Bronchial epithelial cell (primary cell): ENCODE results near the gene TSC22D2. TPM values are rescaled to one million over a fixed set of nuclear protein-coding genes. Genes with fewer than 3 reads are reported as not detected.

Experiments
- DNase-seq: peaks from one replicate; pipeline ENCODE4 v3.0.0-alpha.2; 2010; ENCODE audit warnings: low read depth
- FAIRE-seq: peaks from 2 replicates; lab custom pipeline; 2011; peaks lifted over from hg19 to GRCh38; lab: Jason Lieb, UNC
- H3K27me3 ChIP-seq: 2 replicates; pipeline ENCODE4 v1.5.1; 2011; ENCODE audit warnings: low read length; ENCODE audit not compliant: control insufficient read depth, insufficient read depth
- H3K36me3 ChIP-seq: 2 replicates; pipeline ENCODE4 v1.5.1; 2011; ENCODE audit warnings: low read length; ENCODE audit not compliant: control insufficient read depth, insufficient read depth
- H3K4me3 ChIP-seq: 2 replicates; pipeline ENCODE4 v1.5.1; 2011; ENCODE audit warnings: mild to moderate bottlenecking, low read depth, low read length, control low read depth
- total RNA-seq: library from RNA; depleted of rRNA; stranded (reverse); fragments of >200 nt; gene quantifications from 2 replicates; pipeline ENCODE4 v1.2.1, GENCODE V29; 2014
- TF ChIP-seq, protein P1 (sequence below): IDR thresholded peaks from 2 replicates; pipeline ENCODE4 v1.5.1; 2011; ENCODE audit warnings: mild to moderate bottlenecking, moderate library complexity, low read length, control low read depth, inconsistent platforms; ENCODE audit not compliant: insufficient read depth, severe bottlenecking

TSC22D2 gene
- total RNA-seq, 1 donor from 2014 or later, result 5.0 TPM

DNA sequence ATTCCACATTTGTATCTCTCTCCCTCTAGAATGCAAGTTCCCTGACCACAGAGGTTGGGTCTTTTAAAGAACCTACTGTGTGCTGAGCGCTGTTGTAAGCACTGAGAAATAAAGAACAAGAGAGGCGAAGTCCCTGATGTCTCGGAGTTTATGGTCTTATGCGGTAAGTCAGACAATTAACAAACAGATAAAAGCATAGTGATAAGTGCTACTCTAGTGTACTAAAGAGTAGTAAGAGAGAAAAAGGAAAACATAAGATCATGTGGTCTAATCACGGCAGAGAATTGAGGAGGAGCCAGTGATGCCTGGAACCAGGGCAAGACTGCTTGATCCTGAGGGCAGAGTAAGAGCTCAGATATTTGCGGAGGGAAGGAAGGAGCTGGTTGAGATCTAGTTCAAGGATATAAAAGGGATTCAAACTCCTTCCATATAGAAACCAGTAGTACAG, 29.8 kb upstream of the TSC22D2 start:
- TF ChIP-seq, protein P1, sequence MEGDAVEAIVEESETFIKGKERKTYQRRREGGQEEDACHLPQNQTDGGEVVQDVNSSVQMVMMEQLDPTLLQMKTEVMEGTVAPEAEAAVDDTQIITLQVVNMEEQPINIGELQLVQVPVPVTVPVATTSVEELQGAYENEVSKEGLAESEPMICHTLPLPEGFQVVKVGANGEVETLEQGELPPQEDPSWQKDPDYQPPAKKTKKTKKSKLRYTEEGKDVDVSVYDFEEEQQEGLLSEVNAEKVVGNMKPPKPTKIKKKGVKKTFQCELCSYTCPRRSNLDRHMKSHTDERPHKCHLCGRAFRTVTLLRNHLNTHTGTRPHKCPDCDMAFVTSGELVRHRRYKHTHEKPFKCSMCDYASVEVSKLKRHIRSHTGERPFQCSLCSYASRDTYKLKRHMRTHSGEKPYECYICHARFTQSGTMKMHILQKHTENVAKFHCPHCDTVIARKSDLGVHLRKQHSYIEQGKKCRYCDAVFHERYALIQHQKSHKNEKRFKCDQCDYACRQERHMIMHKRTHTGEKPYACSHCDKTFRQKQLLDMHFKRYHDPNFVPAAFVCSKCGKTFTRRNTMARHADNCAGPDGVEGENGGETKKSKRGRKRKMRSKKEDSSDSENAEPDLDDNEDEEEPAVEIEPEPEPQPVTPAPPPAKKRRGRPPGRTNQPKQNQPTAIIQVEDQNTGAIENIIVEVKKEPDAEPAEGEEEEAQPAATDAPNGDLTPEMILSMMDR, result no peak
- no peak for FAIRE-seq
- Histone ChIP-seq H3K36me3 (no peaks in the 10 kb centered on the region), H3K27me3 (no peaks in the 10 kb centered on the region), H3K4me3 (no peak overlapping the region)
- no peak for DNase-seq

DNA sequence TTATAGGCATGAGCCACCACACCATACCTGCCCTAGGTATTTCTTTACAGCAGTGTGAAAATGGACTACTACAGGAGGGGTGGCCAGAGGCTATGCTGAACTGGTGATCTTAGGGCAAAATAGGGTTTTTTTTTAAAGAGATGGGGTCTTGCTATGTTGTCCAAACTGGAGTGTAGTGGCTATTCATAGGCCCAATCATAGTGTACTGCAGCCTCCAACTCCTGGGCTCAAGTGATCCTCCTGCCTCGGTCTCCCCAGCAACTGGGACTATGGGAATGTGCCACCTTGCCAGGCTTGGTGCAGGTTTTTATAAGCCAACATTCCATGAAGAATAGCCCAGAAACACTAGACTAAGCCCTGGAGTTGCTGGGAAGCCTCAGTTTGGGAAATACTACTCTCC, 28.6 kb upstream of the TSC22D2 start:
- H3K4me3 ChIP-seq, result no peak overlapping the region
- no peaks in the 10 kb centered on the region for H3K27me3 ChIP-seq
- FAIRE-seq (no peak), DNase-seq (no peak)
- TF ChIP-seq, protein P1, result no peak
- no peaks in the 10 kb centered on the region for H3K36me3 ChIP-seq

DNA sequence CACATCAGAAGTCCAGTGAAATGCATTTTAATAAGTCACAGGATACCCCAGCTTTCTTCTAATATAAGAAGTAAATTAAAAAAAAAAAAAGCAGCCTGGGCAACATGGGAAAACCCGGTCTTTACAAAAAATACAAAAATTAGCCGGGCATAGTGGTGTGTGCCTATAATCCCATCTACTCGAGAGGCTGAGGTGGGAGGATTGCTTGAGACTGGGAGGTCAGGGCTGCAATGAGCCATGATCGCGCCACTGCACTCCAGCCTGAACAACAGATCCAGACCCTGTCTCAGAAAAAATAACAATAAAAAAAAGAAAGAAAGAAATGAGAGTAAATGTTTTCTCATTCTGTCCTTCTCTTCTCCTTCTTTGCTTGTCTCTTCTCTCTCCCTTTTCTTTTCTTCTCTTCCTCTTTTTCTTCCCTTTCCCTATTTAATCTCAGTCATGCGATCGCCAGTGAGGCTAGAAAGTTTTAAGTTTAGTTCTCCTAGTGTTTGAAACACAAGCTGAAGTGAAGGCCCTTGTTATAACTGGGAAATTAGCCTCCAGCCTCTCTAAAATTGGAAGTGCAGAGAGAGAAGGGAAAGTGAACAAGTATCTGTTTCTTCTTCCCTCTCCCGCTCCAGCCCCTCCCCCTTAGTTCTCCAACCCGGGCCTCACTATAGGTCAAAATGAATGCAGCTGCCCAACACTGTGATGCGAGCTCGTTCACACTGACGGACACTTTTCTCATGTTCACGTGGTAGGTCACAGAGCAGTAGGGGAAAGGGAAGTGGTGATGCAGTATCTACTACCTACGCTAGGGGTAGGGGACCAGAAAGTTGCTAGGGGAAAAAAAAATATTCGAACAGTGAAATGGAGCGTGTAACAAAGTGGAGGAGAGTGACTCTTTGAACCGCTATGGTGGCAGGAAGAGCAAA, 23.5 kb upstream of the TSC22D2 start:
- no peak for DNase-seq
- no peaks in the 10 kb centered on the region for H3K27me3 ChIP-seq
- H3K36me3 ChIP-seq, result no peaks in the 10 kb centered on the region
- TF ChIP-seq, protein P1, result no peak
- no peak overlapping the region for H3K4me3 ChIP-seq
- FAIRE-seq, result no peak

DNA sequence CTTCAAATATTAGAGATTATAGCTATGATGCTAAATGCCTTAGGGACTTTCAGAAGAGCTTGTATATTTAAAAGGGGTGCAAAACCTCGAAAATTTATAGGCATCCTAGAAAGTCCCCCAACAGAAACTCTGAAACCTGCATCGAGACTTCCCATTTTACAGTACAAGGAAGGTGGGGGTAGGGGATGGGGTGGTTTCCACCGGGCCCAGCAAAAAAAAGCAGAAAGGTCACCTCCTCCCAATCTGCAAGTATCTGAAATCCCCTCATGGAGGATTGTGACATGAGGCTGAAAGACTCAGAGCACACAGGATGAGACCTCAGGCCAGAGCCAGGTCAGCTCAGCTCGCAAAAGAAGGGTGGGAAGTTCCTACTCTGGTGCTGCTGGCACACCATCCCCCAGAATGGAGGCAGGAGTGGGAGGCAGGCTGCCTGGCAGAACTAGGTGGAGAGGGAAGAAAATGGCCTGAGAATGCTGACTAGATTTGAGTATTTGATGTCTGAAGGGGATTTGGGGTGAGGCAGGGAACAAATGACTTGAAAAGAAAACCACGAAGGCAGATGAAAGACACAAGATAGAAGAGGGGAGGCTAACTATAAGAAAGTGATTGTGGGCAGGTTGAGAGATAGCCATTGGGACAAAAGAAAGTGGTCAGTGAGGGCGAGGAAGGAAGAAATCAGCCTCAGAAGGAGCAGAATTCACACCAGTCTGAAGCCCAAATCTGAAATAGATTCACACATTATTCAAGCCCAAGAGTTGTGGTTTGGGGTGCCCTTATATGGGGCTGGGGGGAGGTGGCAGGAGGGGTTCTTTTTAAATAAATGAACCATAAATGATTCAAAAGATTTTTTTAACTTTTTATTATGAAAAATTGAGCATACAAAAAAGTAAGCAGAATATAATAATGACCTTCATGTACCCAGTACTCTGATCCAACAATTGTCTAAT, 22.5 kb upstream of the TSC22D2 start:
- no peaks in the 10 kb centered on the region for H3K36me3 ChIP-seq
- DNase-seq, result no peak
- no peak for FAIRE-seq
- no peaks in the 10 kb centered on the region for H3K27me3 ChIP-seq
- TF ChIP-seq, protein P1, result no peak
- no peak overlapping the region for H3K4me3 ChIP-seq

DNA sequence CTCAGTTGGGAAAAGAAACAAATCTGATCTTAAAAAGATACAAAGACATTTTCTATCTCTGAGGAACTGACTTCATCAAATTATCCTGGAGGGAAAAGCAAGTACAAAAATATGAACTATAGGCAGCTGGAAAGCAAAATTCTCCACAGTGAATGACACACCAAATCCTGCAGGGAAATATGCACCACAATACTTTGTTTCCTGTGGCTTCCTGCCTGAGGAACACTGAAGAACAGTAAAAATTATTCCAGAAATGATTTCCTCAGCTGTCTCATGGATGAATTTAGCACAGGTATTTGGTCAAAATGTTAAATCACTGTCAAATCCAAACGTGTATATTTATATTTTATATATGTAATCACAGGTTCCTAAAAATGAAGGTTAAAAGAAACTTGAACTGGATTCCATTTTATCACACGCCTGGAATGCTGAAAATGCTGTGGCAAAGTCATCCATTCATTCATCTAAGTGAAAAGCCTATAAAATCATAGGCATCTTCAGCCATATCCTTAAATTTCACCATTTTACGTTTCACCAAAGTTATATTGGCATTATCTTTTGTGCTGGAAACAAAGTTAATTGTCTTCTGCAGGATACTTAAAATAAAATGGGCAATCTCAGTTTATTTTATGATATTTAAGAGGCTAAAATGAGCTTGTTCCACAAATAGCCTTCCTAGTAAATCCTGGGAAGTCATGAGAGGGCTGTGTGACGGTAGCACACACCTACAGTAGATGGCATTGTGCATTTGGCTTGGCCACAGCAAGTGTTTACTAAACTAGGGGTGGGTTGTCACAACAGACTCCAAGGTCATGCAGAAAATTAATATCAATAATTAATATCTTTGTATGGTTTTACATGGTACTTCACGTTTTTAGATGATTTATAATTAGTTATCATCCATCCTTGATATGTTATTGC, 19.3 kb upstream of the TSC22D2 start:
- no peak for DNase-seq
- Histone ChIP-seq H3K27me3 (no peaks in the 10 kb centered on the region), H3K4me3 (no peak overlapping the region), H3K36me3 (no peaks in the 10 kb centered on the region)
- no peak for FAIRE-seq
- TF ChIP-seq, protein P1, result no peak
